ENCODE data around the gene BRIX1. TPM values are rescaled to one million over a fixed set of nuclear protein-coding genes. Genes with fewer than 3 reads are reported as not detected.

Gene BRIX1
- total RNA-seq, 1 experiment from 2014 or later: 77.0 TPM

GRCh38 chr5:34924462-34924765 lies 8.9 kb downstream of the BRIX1 start:
- Histone ChIP-seq H3K9me3 (ENCODE audit: control insufficient read depth, low read depth, low read length) (no peaks in the 10 kb centered on the region), H3K4me2 (ENCODE audit: insufficient read depth, insufficient read length, low read length) (no peak overlapping the region), H2BK12ac (ENCODE audit: insufficient read length, low read depth, low read length) (no peak overlapping the region), H3K27ac (ENCODE audit: insufficient read length, low read depth, low read length) (no peak overlapping the region), H3K4ac (ENCODE audit: low read depth, low read length) (no peak overlapping the region), H3K4me1 (ENCODE audit: insufficient read depth, low read length) (no peaks in the 10 kb centered on the region), H3T11ph (ENCODE audit: low read length) (no peak overlapping the region), H4K8ac (replicated peaks; ENCODE audit: insufficient read length, low read depth, low read length) (no peak overlapping the region), H3K79me1 (ENCODE audit: insufficient read depth, low read depth, low read length, poor library complexity, severe bottlenecking) (no peaks in the 10 kb centered on the region), H3K27me3 (ENCODE audit: insufficient read depth, low read length) (no peaks in the 10 kb centered on the region), H2BK20ac (ENCODE audit: low read depth, low read length, poor library complexity, severe bottlenecking) (no peak overlapping the region), H3K18ac (ENCODE audit: insufficient read length, low read depth, low read length) (no peak overlapping the region), H3K23ac (ENCODE audit: insufficient read length, low read depth, low read length) (no peak overlapping the region), H2BK15ac (ENCODE audit: low read depth, low read length) (no peak overlapping the region), H3K23me2 (ENCODE audit: insufficient read length, low read depth, low read length, poor library complexity, severe bottlenecking) (no peaks in the 10 kb centered on the region), H3K9ac (ENCODE audit: extremely low read depth, insufficient read length, low read length) (no peak overlapping the region), H4K91ac (ENCODE audit: insufficient read length, low read depth, low read length) (no peak overlapping the region), H4K20me1 (ENCODE audit: control insufficient read depth, insufficient read depth, insufficient read length) (no peaks in the 10 kb centered on the region), H2BK120ac (ENCODE audit: low read depth, low read length, poor library complexity, severe bottlenecking) (no peak overlapping the region), H3K56ac (ENCODE audit: insufficient read length, low read depth, low read length) (no peak overlapping the region), H2AFZ (ENCODE audit: low read length) (no peak overlapping the region), H4K5ac (ENCODE audit: insufficient read length, low read depth, low read length) (no peak overlapping the region), H3K79me2 (ENCODE audit: insufficient read depth, low read length) (no peaks in the 10 kb centered on the region), H2AK5ac (ENCODE audit: insufficient read length, low read length) (no peak overlapping the region), H2BK5ac (ENCODE audit: insufficient read length, low read length) (no peak overlapping the region), H3K14ac (ENCODE audit: insufficient read depth, low read length) (no peak overlapping the region)
- Mint-ChIP-seq H3K27ac (no peak overlapping the region; a peak in 1 of 7 replicates), H3K36me3 (ENCODE audit: insufficient read depth in 1 of 3, low read depth in 3 of 3) (peaks cover 34 to 74% (median 69%) of the 10 kb centered on the region in 3 experiments), H3K4me3 (no peak overlapping the region), H3K9me3 (no peaks in the 10 kb centered on the region; a peak in 1 of 5 replicates), H3K27me3 (ENCODE audit: low read depth) (no peaks in the 10 kb centered on the region), H3K4me1 (peaks cover 5 to 7% of the 10 kb centered on the region in 2 experiments; a peak in 3 of 4 replicates)
- no peak for TF ChIP-seq CTCF (conservative IDR thresholded peaks at IDR 0.05)
- DNase-seq: no peak
